ENCODE results near the gene SFXN5. TPM values are rescaled to one million over a fixed set of nuclear protein-coding genes. Genes with fewer than 3 reads are reported as not detected.
A peak's percentile ranks its signal among the peaks of the same experiment; 100 is the strongest.

Gene SFXN5
- total RNA-seq, 6 experiments from 2014 or later = 33.1 to 73.4 (median 56.6) TPM

GRCh38 chr2:73031095-73031678, 40.3 kb downstream of the SFXN5 start:
- DNase-seq (peak in 1 of 3 donors; percentile 45), ATAC-seq (no peak)
- WGBS (ENCODE audit: insufficient coverage, low coverage, low lambda C conversion rate, missing lambda C conversion rate) = 68% methylated on average over 2 of the region's 3 CpGs
- Histone ChIP-seq H3K4me3 (no peak overlapping the region), H3K36me3 (peaks cover 0 to 8% (median 0%) of the 10 kb centered on the region in 4 donors), H3K9me3 (no peaks in the 10 kb centered on the region), H3K4me1 (peaks cover 0 to 60% (median 29%) of the 10 kb centered on the region in 4 donors), H3K27me3 (no peaks in the 10 kb centered on the region), H3K27ac (peak overlapping the region; percentile 70 to 94 (median 84))
- intact Hi-C loops (cut with DNase I) = no loop called here
- TF ChIP-seq POLR2A (IDR thresholded peaks at IDR 0.05) = no peak
- no peak for TF ChIP-seq CTCF (IDR thresholded peaks at IDR 0.05)

GRCh38 chr2:73028841-73029240, 42.7 kb downstream of the SFXN5 start:
- TF ChIP-seq POLR2A (IDR thresholded peaks at IDR 0.05) (no peak), CTCF (IDR thresholded peaks at IDR 0.05) (no peak)
- intact Hi-C loops (cut with DNase I) = no loop called here
- Histone ChIP-seq H3K27ac (no peak overlapping the region), H3K27me3 (no peaks in the 10 kb centered on the region), H3K4me3 (no peak overlapping the region), H3K4me1 (peaks cover 0 to 37% (median 19%) of the 10 kb centered on the region in 4 donors), H3K9me3 (no peaks in the 10 kb centered on the region), H3K36me3 (peaks cover 0 to 8% (median 0%) of the 10 kb centered on the region in 4 donors)
- WGBS (ENCODE audit: insufficient coverage, low coverage, low lambda C conversion rate, missing lambda C conversion rate) = 80% methylated on average over 2 of the region's 10 CpGs
- no peak for DNase-seq
- no peak for ATAC-seq

GRCh38 chr2:73027340-73027739, 44.2 kb downstream of the SFXN5 start:
- no peak overlapping the region for H3K4me3 ChIP-seq
- intact Hi-C loops (cut with DNase I) = no loop called here
- H3K36me3 ChIP-seq = peaks cover 0 to 8% (median 0%) of the 10 kb centered on the region in 4 donors
- peaks cover 0 to 33% (median 15%) of the 10 kb centered on the region in 4 donors for H3K4me1 ChIP-seq
- TF ChIP-seq POLR2A (IDR thresholded peaks at IDR 0.05) = no peak
- TF ChIP-seq CTCF (IDR thresholded peaks at IDR 0.05) = no peak
- no peaks in the 10 kb centered on the region for H3K9me3 ChIP-seq
- 90% methylated on average over 1 of the region's 1 CpG for WGBS (ENCODE audit: insufficient coverage, low coverage, low lambda C conversion rate, missing lambda C conversion rate)
- no peak overlapping the region for H3K27ac ChIP-seq
- DNase-seq (no peak), ATAC-seq (no peak)
- no peaks in the 10 kb centered on the region for H3K27me3 ChIP-seq

GRCh38 chr2:73023497-73023896, 48.0 kb downstream of the SFXN5 start:
- H3K4me1 ChIP-seq = peaks cover 0 to 32% (median 8%) of the 10 kb centered on the region in 4 donors
- intact Hi-C loops (cut with DNase I) = no loop called here
- peaks cover 0 to 16% (median 0%) of the 10 kb centered on the region in 4 donors for H3K36me3 ChIP-seq
- ATAC-seq = no peak
- H3K4me3 ChIP-seq = no peak overlapping the region
- DNase-seq = no peak
- TF ChIP-seq POLR2A (IDR thresholded peaks at IDR 0.05) = no peak
- TF ChIP-seq CTCF (IDR thresholded peaks at IDR 0.05) = no peak
- no peaks in the 10 kb centered on the region for H3K9me3 ChIP-seq
- WGBS (ENCODE audit: insufficient coverage, low coverage, low lambda C conversion rate, missing lambda C conversion rate) = 50% methylated on average over 1 of the region's 1 CpG
- H3K27me3 ChIP-seq = no peaks in the 10 kb centered on the region
- no peak overlapping the region for H3K27ac ChIP-seq

All from right lobe of liver (tissue), 6 donors.